IMR-90 (cell line): ENCODE results near the gene CYB5R2. TPM values are rescaled to one million over a fixed set of nuclear protein-coding genes. Genes with fewer than 3 reads are reported as not detected.

Source experiments
- ATAC-seq: fragments of 200-7000 bp; cut with Tn5 transposase; 2 replicates; pipeline ENCODE4 v1.9.1; 2020; ENCODE audit warnings: low read depth, mild to moderate bottlenecking, moderate library complexity
- BruUV-seq: library from RNA; stranded (reverse); fragments of 400-500 nt; replicated peaks from 2 replicates; lab custom pipeline; 2021; lab: Mats Ljungman, UMichigan
- CTCF ChIA-PET: fragments of 300-600 bp; formaldehyde crosslinking; extraction: SDS; loops from one replicate; lab custom pipeline; 2021; ENCODE audit warnings: antibody characterized with exemption; lab: Yijun Ruan, JAX
- POLR2A ChIA-PET: fragments of 300-600 bp; sonication (Branson Sonifier 250); formaldehyde crosslinking; loops from one replicate; lab custom pipeline; 2022; ENCODE audit warnings: antibody characterized with exemption; ENCODE audit not compliant: unreplicated experiment; lab: Charles Lee
- DNase-seq: peaks from one replicate; pipeline ENCODE4 v3.0.0; 2013
- H2AFZ ChIP-seq: replicated peaks from 2 replicates; pipeline ENCODE3; 2013; ENCODE audit warnings: low read length, mild to moderate bottlenecking; ENCODE audit not compliant: poor library complexity
- H2AK5ac ChIP-seq: 2 replicates; pipeline ENCODE4 v1.6.1; 2013; ENCODE audit warnings: low read depth, low read length, inconsistent platforms
- H2AK9ac ChIP-seq: replicated peaks from 2 replicates; pipeline ENCODE3; 2013; ENCODE audit warnings: mild to moderate bottlenecking, low read depth, low read length, moderate library complexity; ENCODE audit not compliant: poor library complexity
- H2BK120ac ChIP-seq: 2 replicates; pipeline ENCODE4 v1.6.1; 2013; ENCODE audit warnings: low read depth, low read length, inconsistent platforms
- H2BK15ac ChIP-seq: 3 replicates; pipeline ENCODE4 v1.6.1; 2013; ENCODE audit warnings: low read depth, low read length, inconsistent platforms
- H2BK20ac ChIP-seq: 2 replicates; pipeline ENCODE4 v1.6.1; 2013; ENCODE audit warnings: low read depth, mild to moderate bottlenecking, inconsistent platforms, low read length, moderate library complexity
- H2BK5ac ChIP-seq: 2 replicates; pipeline ENCODE4 v1.6.1; 2013; ENCODE audit warnings: mild to moderate bottlenecking, low read depth, low read length, inconsistent platforms; ENCODE audit not compliant: poor library complexity, severe bottlenecking
- H3K14ac ChIP-seq: replicated peaks from 2 replicates; pipeline ENCODE4 v1.6.1; 2013; ENCODE audit warnings: low read depth, low read length, inconsistent platforms
- H3K18ac ChIP-seq: 2 replicates; pipeline ENCODE4 v1.6.1; 2013; ENCODE audit warnings: low read depth, low read length, control low read depth
- H3K23ac ChIP-seq: 2 replicates; pipeline ENCODE4 v1.6.1; 2013; ENCODE audit warnings: low read depth, low read length, inconsistent platforms
- H3K27ac ChIP-seq: 2 replicates; pipeline ENCODE4 v1.5.1; 2013; ENCODE audit warnings: mild to moderate bottlenecking, control low read depth, low read length; ENCODE audit not compliant: insufficient read depth
- H3K27me3 ChIP-seq: 2 replicates; pipeline ENCODE4 v1.6.1; 2013; ENCODE audit warnings: low read length; ENCODE audit not compliant: control insufficient read depth, insufficient read depth
- H3K36me3 ChIP-seq: 2 replicates; pipeline ENCODE4 v1.6.1; 2013; ENCODE audit warnings: low read length, mixed read lengths; ENCODE audit not compliant: control insufficient read depth, insufficient read depth
- H3K4ac ChIP-seq: 2 replicates; pipeline ENCODE4 v1.6.1; 2013; ENCODE audit warnings: low read depth, low read length, inconsistent platforms
- H3K4me1 ChIP-seq: 2 replicates; pipeline ENCODE4 v1.6.1; 2013; ENCODE audit warnings: low read length, mixed read lengths; ENCODE audit not compliant: control insufficient read depth, insufficient read depth
- H3K4me2 ChIP-seq: 2 replicates; pipeline ENCODE4 v1.6.1; 2013; ENCODE audit warnings: low read depth, mild to moderate bottlenecking, control low read depth, low read length, moderate library complexity
- H3K4me3 ChIP-seq: 2 replicates; pipeline ENCODE4 v1.5.1; 2013; ENCODE audit warnings: low read depth, mild to moderate bottlenecking, control low read depth, low read length, moderate library complexity; ENCODE audit not compliant: insufficient read depth
- H3K56ac ChIP-seq: 2 replicates; pipeline ENCODE4 v1.6.1; 2013; ENCODE audit warnings: low read length, inconsistent platforms; ENCODE audit not compliant: insufficient read depth; ENCODE audit errors: extremely low read depth
- H3K79me1 ChIP-seq, 2 experiments: 2 replicates each; pipeline ENCODE4 v1.6.1; 2013; ENCODE audit warnings: low read length in 2 of 2, inconsistent platforms in 1 of 2, low read depth in 1 of 2
- H3K9ac ChIP-seq: 2 replicates; pipeline ENCODE4 v1.6.1; 2013; ENCODE audit warnings: low read depth, low read length, control low read depth
- H3K9me1 ChIP-seq: 2 replicates; pipeline ENCODE4 v1.6.1; 2013; ENCODE audit warnings: low read length, inconsistent platforms; ENCODE audit not compliant: insufficient read depth
- H3K9me3 ChIP-seq: 2 replicates; pipeline ENCODE4 v1.6.1; 2013; ENCODE audit warnings: low read length; ENCODE audit not compliant: control insufficient read depth, insufficient read depth
- H4K20me1 ChIP-seq: 2 replicates; pipeline ENCODE4 v1.6.1; 2013; ENCODE audit warnings: low read length, inconsistent platforms; ENCODE audit not compliant: insufficient read depth
- H4K5ac ChIP-seq: 2 replicates; pipeline ENCODE4 v1.6.1; 2013; ENCODE audit warnings: mild to moderate bottlenecking, low read depth, low read length, control low read depth
- H4K8ac ChIP-seq, 2 experiments: 2 replicates each; pipeline ENCODE4 v1.6.1; 2013; ENCODE audit warnings: low read depth in 2 of 2, low read length in 2 of 2, control low read depth in 1 of 2, inconsistent platforms in 1 of 2
- H4K91ac ChIP-seq: 2 replicates; pipeline ENCODE4 v1.6.1; 2013; ENCODE audit warnings: low read depth, low read length, inconsistent platforms; ENCODE audit not compliant: insufficient read depth
- BHLHE40 ChIP-seq: fragments of 150-350 bp; IDR thresholded peaks from 2 replicates; pipeline ENCODE4 v1.6.1; 2016; ENCODE audit warnings: mild to moderate bottlenecking, low read depth, low read length
- CEBPB ChIP-seq: IDR thresholded peaks from 2 replicates; pipeline ENCODE4 v1.6.1; 2012; ENCODE audit warnings: low read depth, low read length, improper control_type of control experiment
- CHD1 ChIP-seq: IDR thresholded peaks from 2 replicates; pipeline ENCODE4 v1.6.1; 2012; ENCODE audit warnings: low read depth, low read length, improper control_type of control experiment
- CTCF ChIP-seq: conservative IDR thresholded peaks from 2 replicates; pipeline ENCODE4 v1.5.1; 2012; ENCODE audit warnings: mild to moderate bottlenecking, low read depth, low read length, improper control_type of control experiment
- ELK1 ChIP-seq: fragments of 150-350 bp; IDR thresholded peaks from 2 replicates; pipeline ENCODE4 v1.6.1; 2016; ENCODE audit warnings: low read depth, mild to moderate bottlenecking, low read length, moderate library complexity, borderline replicate concordance
- FOS ChIP-seq: fragments of 150-350 bp; IDR thresholded peaks from 2 replicates; pipeline ENCODE4 v1.6.1; 2016; ENCODE audit warnings: low read depth, low read length
- MAFK ChIP-seq: IDR thresholded peaks from 2 replicates; pipeline ENCODE4 v1.6.1; 2012; ENCODE audit warnings: low read depth, low read length, improper control_type of control experiment
- MAZ ChIP-seq: IDR thresholded peaks from 2 replicates; pipeline ENCODE4 v1.6.1; 2012; ENCODE audit warnings: low read depth, mild to moderate bottlenecking, low read length, improper control_type of control experiment, moderate library complexity, borderline replicate concordance
- MXI1 ChIP-seq: IDR thresholded peaks from 2 replicates; pipeline ENCODE4 v1.6.1; 2012; ENCODE audit warnings: low read depth, mild to moderate bottlenecking, low read length, moderate library complexity, borderline replicate concordance
- NFE2L2 ChIP-seq: fragments of 150-350 bp; IDR thresholded peaks from 2 replicates; pipeline ENCODE4 v1.6.1; 2016; ENCODE audit warnings: low read depth, mild to moderate bottlenecking, low read length
- POLR2A ChIP-seq: IDR thresholded peaks from 2 replicates; pipeline ENCODE4 v1.6.1; 2012; ENCODE audit warnings: mild to moderate bottlenecking, low read depth, low read length
- RAD21 ChIP-seq: IDR thresholded peaks from 2 replicates; pipeline ENCODE4 v1.6.1; 2012; ENCODE audit warnings: low read length, improper control_type of control experiment
- RCOR1 ChIP-seq: IDR thresholded peaks from 2 replicates; pipeline ENCODE4 v1.6.1; 2012; ENCODE audit warnings: mild to moderate bottlenecking, low read length, improper control_type of control experiment; ENCODE audit not compliant: insufficient replicate concordance
- RFX5 ChIP-seq: IDR thresholded peaks from 2 replicates; pipeline ENCODE4 v1.8.0; 2012; ENCODE audit warnings: low read depth, mild to moderate bottlenecking, low read length, moderate library complexity
- SMC3 ChIP-seq: fragments of 150-350 bp; IDR thresholded peaks from 2 replicates; pipeline ENCODE4 v1.6.1; 2016; ENCODE audit warnings: low read depth, mild to moderate bottlenecking, antibody characterized with exemption, low read length, moderate library complexity
- USF2 ChIP-seq: fragments of 150-350 bp; IDR thresholded peaks from 2 replicates; pipeline ENCODE4 v1.6.1; 2017; ENCODE audit warnings: mild to moderate bottlenecking, antibody characterized with exemption, low read length, low read depth
- WGBS, 2 experiments: methylation state at CpG; one replicate each; pipeline versions ENCODE4 v1.1.5 to v1.1.7; 2013; ENCODE audit warnings: missing lambda C conversion rate in 2 of 2; ENCODE audit not compliant: insufficient read length in 1 of 2; ENCODE audit errors: extremely low coverage in 2 of 2; 5-methylcytosine and 5-hydroxymethylcytosine counted together
- dilution Hi-C: fragments of 300-500 bp; cut with HindIII; formaldehyde crosslinking; loops from one replicate; pipeline ENCODE4 v1.14.3; 2018; ENCODE audit warnings: low sequenced_read_pairs; ENCODE audit not compliant: unreplicated experiment
- in situ Hi-C: fragments of 300-500 bp; cut with MboI; formaldehyde crosslinking; loops from 3 replicates; pipeline ENCODE4 v1.14.3; 2019; ENCODE audit warnings: low sequenced_read_pairs, inconsistent platforms, mixed read lengths
- intact Hi-C: fragments of 100-400 bp; cut with micrococcal nuclease; formaldehyde crosslinking; loops from 2 replicates; pipeline ENCODE4 v1.10.0; 2022
- polyA plus RNA-seq, 3 experiments: library from polyadenylated mRNA; depleted of rRNA; stranded (reverse); fragments of >200 nt; gene quantifications; 2 replicates each; pipeline ENCODE4 v1.2.3, GENCODE V29; 2012; ENCODE audit warnings: low replicate concordance in 1 of 3
- total RNA-seq: library from RNA; depleted of rRNA; stranded (reverse); fragments of >200 nt; gene quantifications from 2 replicates; pipeline ENCODE4 v1.2.3, GENCODE V29; 2012

The CYB5R2 gene
- total and polyA plus RNA-seq, 2 of the 4 experiments (the other 2 are of a cell fraction): 4.5 to 4.7 TPM

- H2AK9ac ChIP-seq: no peak overlapping the region
- no peaks in the 10 kb centered on the region for H3K4me1 ChIP-seq
- H3K56ac ChIP-seq: no peak overlapping the region
- H4K91ac ChIP-seq: no peak overlapping the region
- no peak overlapping the region for H3K23ac ChIP-seq
- POLR2A ChIA-PET: no interaction called here
- intact Hi-C loops: no loop called here
- no peak overlapping the region for H2AFZ ChIP-seq
- no TSS peak for BruUV-seq
- H3K9ac ChIP-seq: no peak overlapping the region
- dilution Hi-C loops: no loop called here
- ATAC-seq (no peak), DNase-seq (no peak)
- peaks cover 20% of the 10 kb centered on the region for H3K27me3 ChIP-seq
- H3K14ac ChIP-seq: no peak overlapping the region
- no peak overlapping the region for H3K4ac ChIP-seq
- H3K79me1 ChIP-seq: no peaks in the 10 kb centered on the region
- H4K8ac ChIP-seq: no peak overlapping the region
- no peak overlapping the region for H2BK20ac ChIP-seq
- H4K20me1 ChIP-seq: no peaks in the 10 kb centered on the region
- WGBS, 2 experiments: 50% methylated on average over 1 of the region's 2 CpGs; no CpG with 5 or more reads in 1 of the 2 experiments
- CTCF ChIA-PET: interaction anchor here (1.8 kb wide), 1 partner anchor 112 kb away, joined by 5 read pairs; no protein-coding TSS in a partner anchor
- H4K5ac ChIP-seq: no peak overlapping the region
- no peaks in the 10 kb centered on the region for H3K9me3 ChIP-seq
- H3K4me2 ChIP-seq: no peak overlapping the region
- no peak overlapping the region for H2BK120ac ChIP-seq
- H3K9me1 ChIP-seq: no peaks in the 10 kb centered on the region
- H2BK5ac ChIP-seq: no peak overlapping the region
- H2AK5ac ChIP-seq: no peak overlapping the region
- TF ChIP-seq BHLHE40 (no peak), SMC3 (no peak), CTCF (no peak), NFE2L2 (no peak), RCOR1 (no peak), MXI1 (no peak), CEBPB (no peak), ELK1 (no peak), MAFK (no peak), RAD21 (no peak), POLR2A (no peak), RFX5 (no peak), MAZ (no peak), CHD1 (no peak), USF2 (no peak), FOS (no peak)
- H3K18ac ChIP-seq: no peak overlapping the region
- H3K4me3 ChIP-seq: no peak overlapping the region
- no peak overlapping the region for H3K27ac ChIP-seq
- no peak overlapping the region for H2BK15ac ChIP-seq
- in situ Hi-C loops: loop anchor here (10.0 to 25.0 kb wide), 3 partner anchors 109 to 571 kb away; partner anchors contain the start of gene TUB
- H3K36me3 ChIP-seq: no peaks in the 10 kb centered on the region
Measured at GRCh38 chr11:7683571-7683970, 10.3 kb upstream of the CYB5R2 start.
